ENCODE measurements around the gene UBTF. TPM values are rescaled to one million over a fixed set of nuclear protein-coding genes. Genes with fewer than 3 reads are reported as not detected.

UBTF gene
- total and polyA plus RNA-seq, 9 of the 15 experiments (the other 6 are each of a cell fraction or from before 2014, with no cell fraction given): 1.2 to 113 (median 83.6) TPM

DNA sequence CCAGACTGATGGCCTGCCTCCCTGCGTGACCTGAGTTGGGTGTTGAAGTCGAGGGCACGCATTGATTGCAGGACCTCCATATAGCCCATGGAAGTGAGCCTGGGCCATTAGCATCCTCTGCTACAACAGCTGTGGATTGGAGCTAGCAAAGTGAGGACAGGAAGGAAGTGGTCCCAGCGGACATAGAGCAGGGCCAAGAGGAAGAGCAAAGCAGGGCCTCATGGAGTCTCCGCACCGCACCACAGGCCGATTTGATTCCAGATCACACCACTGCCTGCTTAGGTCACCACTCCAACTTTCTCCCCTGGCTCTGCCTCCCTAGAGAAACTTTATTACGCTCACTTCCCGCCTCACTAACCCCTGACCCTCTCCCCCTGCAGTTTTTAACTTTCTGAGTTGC, 10.7 kb upstream of the UBTF start (continued):
- TF ChIP-seq, protein P1, sequence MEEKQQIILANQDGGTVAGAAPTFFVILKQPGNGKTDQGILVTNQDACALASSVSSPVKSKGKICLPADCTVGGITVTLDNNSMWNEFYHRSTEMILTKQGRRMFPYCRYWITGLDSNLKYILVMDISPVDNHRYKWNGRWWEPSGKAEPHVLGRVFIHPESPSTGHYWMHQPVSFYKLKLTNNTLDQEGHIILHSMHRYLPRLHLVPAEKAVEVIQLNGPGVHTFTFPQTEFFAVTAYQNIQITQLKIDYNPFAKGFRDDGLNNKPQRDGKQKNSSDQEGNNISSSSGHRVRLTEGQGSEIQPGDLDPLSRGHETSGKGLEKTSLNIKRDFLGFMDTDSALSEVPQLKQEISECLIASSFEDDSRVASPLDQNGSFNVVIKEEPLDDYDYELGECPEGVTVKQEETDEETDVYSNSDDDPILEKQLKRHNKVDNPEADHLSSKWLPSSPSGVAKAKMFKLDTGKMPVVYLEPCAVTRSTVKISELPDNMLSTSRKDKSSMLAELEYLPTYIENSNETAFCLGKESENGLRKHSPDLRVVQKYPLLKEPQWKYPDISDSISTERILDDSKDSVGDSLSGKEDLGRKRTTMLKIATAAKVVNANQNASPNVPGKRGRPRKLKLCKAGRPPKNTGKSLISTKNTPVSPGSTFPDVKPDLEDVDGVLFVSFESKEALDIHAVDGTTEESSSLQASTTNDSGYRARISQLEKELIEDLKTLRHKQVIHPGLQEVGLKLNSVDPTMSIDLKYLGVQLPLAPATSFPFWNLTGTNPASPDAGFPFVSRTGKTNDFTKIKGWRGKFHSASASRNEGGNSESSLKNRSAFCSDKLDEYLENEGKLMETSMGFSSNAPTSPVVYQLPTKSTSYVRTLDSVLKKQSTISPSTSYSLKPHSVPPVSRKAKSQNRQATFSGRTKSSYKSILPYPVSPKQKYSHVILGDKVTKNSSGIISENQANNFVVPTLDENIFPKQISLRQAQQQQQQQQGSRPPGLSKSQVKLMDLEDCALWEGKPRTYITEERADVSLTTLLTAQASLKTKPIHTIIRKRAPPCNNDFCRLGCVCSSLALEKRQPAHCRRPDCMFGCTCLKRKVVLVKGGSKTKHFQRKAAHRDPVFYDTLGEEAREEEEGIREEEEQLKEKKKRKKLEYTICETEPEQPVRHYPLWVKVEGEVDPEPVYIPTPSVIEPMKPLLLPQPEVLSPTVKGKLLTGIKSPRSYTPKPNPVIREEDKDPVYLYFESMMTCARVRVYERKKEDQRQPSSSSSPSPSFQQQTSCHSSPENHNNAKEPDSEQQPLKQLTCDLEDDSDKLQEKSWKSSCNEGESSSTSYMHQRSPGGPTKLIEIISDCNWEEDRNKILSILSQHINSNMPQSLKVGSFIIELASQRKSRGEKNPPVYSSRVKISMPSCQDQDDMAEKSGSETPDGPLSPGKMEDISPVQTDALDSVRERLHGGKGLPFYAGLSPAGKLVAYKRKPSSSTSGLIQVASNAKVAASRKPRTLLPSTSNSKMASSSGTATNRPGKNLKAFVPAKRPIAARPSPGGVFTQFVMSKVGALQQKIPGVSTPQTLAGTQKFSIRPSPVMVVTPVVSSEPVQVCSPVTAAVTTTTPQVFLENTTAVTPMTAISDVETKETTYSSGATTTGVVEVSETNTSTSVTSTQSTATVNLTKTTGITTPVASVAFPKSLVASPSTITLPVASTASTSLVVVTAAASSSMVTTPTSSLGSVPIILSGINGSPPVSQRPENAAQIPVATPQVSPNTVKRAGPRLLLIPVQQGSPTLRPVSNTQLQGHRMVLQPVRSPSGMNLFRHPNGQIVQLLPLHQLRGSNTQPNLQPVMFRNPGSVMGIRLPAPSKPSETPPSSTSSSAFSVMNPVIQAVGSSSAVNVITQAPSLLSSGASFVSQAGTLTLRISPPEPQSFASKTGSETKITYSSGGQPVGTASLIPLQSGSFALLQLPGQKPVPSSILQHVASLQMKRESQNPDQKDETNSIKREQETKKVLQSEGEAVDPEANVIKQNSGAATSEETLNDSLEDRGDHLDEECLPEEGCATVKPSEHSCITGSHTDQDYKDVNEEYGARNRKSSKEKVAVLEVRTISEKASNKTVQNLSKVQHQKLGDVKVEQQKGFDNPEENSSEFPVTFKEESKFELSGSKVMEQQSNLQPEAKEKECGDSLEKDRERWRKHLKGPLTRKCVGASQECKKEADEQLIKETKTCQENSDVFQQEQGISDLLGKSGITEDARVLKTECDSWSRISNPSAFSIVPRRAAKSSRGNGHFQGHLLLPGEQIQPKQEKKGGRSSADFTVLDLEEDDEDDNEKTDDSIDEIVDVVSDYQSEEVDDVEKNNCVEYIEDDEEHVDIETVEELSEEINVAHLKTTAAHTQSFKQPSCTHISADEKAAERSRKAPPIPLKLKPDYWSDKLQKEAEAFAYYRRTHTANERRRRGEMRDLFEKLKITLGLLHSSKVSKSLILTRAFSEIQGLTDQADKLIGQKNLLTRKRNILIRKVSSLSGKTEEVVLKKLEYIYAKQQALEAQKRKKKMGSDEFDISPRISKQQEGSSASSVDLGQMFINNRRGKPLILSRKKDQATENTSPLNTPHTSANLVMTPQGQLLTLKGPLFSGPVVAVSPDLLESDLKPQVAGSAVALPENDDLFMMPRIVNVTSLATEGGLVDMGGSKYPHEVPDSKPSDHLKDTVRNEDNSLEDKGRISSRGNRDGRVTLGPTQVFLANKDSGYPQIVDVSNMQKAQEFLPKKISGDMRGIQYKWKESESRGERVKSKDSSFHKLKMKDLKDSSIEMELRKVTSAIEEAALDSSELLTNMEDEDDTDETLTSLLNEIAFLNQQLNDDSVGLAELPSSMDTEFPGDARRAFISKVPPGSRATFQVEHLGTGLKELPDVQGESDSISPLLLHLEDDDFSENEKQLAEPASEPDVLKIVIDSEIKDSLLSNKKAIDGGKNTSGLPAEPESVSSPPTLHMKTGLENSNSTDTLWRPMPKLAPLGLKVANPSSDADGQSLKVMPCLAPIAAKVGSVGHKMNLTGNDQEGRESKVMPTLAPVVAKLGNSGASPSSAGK (IDR thresholded peaks at IDR 0.05): no peak
- TF ChIP-seq, protein P2, sequence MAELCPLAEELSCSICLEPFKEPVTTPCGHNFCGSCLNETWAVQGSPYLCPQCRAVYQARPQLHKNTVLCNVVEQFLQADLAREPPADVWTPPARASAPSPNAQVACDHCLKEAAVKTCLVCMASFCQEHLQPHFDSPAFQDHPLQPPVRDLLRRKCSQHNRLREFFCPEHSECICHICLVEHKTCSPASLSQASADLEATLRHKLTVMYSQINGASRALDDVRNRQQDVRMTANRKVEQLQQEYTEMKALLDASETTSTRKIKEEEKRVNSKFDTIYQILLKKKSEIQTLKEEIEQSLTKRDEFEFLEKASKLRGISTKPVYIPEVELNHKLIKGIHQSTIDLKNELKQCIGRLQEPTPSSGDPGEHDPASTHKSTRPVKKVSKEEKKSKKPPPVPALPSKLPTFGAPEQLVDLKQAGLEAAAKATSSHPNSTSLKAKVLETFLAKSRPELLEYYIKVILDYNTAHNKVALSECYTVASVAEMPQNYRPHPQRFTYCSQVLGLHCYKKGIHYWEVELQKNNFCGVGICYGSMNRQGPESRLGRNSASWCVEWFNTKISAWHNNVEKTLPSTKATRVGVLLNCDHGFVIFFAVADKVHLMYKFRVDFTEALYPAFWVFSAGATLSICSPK (IDR thresholded peaks at IDR 0.05; ENCODE audit: borderline replicate concordance): no peak

All from K562 (cell line).